ENCODE measurements around the gene KCNK3. TPM values are rescaled to one million over a fixed set of nuclear protein-coding genes. Genes with fewer than 3 reads are reported as not detected.
"Not testable (repeated sequence)": the region's sequence is repeated elsewhere in the genome, so short reads cannot be mapped to it uniquely, and the experiment has no call there.

KCNK3 gene
- polyA plus RNA-seq, 10 donors: 0.60 to 1.8 (median 1.2) TPM

DNA sequence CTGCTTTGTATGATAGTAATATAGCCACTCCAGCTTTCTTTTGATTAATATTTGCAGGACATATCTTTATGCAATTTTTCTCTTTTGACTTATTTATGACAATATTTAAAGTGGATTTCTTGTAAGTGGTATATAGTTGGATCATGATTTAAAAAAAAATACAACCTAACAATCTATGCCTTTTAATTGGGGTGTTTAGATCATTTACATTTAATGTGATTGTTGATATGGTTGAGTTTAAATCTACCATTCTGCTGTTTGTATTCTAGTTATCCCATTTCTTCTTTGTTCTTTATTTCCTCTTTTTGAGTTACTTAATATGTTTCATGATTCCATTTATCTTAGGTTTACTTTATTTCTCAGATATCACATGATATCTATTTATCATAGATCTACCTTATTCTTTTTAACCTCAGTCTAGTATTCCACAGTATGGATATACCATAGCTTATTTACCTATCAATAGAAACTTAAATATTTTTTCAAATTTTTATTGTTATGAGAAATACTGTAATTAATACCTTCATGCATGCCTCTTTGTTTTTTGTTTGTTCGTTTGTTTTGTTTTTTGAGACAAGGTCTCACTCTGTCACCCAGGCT, 32.1 kb upstream of the KCNK3 start:
- no peak for DNase-seq

DNA sequence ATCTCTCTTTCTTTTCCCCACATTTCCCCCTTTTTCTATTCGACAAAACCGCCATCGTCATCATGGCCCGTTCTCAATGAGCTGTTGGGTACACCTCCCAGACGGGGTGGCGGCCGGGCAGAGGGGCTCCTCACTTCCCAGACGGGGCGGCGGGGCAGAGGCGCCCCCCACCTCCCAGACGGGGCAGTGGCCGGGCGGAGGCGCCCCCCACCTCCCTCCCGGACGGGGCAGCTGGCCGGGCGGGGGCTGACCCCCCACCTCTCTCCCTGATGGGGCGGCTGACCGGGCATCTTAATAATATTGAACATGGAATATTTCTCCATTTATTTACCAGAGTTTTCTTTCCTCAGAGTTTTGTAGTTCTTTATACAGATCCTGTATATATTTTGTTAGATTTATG, 27.2 kb upstream of the KCNK3 start:
- not testable (repeated sequence) for DNase-seq

DNA sequence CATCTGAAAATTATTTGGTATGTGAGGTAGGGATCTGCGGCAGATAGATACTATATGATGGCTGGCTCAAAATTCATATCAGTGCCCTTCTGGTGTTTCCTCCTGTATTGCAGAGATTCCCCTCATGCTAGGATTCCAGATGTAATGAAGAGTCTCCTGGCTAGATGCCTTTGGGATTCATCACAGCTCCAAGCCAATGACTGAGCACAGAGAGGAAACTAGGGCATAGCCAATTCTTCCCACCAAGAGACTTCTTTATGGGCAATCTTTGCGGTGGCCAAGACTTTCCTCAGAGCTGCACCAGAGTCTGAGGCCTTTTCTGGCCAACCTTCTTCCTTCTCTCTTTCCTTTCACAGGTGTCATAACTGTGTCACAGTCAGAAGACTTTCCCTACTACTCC, 25.9 kb upstream of the KCNK3 start:
- DNase-seq: no peak

DNA sequence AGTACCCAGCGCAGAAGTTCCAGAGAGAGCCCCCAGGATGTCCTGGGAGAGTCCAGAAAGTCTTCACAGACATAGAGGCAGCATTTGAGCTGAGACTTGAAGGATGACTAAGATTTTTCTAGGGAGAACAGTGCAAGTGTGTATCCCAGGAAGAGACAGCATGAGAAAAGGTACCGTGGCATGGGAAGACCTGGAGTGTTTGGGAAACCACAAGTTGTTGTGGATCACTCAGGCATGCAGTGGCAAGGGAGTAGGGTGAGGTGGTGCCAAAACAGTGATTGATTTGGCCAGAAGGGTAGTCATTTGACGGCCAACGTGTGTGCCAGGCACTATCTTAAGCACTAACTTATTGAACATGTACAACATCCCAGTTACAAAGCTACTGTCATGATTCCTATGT, 24.5 kb upstream of the KCNK3 start:
- no peak for DNase-seq

DNA sequence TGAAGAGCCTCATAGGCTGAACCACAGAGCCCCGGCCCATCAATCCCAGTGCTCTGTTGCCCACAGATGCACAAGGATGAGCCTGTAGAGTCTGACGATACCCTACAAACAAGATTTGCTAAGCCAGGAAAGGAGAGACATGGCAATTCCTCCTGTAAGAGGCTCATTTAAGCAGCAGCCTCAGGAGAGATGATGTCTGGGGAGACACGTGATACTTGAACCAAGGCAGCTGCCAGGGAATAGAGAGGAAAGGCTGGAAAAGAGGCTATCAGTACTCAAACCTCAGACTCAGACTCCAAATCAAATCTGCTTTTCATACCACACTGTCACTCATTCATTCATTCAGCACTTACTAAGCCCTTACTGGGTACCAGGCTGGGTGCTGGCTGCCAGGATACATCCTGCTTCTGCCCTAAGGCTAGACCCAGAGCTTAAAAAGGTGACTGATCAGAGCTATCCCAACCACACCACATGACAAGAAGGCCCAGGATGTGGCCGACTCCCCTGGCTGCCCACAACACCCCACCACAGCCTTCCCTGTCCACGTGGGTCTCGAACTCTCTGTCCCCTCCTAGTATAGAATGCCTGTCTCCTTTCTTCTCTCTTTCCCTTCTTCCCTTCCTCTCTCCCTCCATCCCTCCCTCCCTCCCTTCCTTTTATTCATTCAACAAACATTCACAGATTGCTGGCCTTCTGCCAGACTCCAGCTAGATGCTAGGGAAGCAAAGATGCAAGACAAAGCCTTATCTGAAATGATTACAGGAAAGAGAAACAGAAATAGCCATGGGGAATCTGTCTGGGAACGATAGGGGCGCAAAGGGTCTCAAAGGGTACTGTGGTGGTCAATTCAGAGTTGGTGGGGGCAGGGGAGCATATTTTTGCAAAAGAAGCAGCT, 23.4 kb upstream of the KCNK3 start:
- no peak for DNase-seq

DNA sequence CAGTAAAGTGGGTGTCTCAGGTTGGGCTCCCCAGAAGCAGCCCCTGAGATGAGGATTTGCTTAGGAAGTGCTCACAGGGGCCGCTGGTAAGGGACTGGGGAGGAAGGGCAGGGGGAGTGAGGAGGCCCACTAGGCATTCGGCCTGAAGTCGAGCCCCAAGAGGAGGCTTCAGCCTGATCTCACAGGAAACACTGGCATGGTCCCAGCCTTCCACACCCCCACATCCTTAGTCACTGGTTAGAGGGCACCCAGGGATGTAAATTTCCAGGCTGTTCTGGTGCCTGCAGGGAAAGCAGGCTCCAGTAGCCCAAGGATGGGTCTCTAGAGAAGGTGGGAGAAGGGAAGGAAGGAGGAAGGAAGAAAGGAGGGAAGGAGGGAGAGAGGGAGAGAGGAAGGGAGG, 22.4 kb upstream of the KCNK3 start:
- peak in 1 of 3 donors; percentile 12 for DNase-seq

DNA sequence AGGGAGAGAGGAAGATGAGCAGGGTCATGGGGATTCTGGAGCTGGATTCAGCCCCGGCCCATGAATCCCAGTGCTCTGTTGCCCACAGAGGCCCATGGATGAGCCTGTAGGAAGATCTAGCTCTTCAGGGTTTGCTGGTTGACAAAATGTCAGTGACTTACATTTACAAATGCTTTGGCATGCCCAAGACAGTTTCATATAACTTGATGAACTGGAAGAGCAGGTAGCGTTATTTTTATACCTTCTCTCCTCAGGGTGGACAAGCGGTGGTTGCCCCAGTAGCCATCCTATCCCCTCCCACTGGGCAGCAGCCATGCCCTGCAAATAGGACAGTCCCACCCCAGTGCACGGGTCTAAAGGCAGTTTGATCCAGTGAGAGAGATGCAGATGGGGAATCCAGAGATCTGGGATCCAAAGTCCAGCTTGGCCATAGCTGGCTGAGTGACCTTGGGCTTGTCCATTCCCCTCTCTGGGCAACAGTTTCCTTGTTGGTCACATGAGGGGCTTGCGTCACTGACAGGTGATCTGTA, 21.5 kb upstream of the KCNK3 start:
- no peak for DNase-seq

DNA sequence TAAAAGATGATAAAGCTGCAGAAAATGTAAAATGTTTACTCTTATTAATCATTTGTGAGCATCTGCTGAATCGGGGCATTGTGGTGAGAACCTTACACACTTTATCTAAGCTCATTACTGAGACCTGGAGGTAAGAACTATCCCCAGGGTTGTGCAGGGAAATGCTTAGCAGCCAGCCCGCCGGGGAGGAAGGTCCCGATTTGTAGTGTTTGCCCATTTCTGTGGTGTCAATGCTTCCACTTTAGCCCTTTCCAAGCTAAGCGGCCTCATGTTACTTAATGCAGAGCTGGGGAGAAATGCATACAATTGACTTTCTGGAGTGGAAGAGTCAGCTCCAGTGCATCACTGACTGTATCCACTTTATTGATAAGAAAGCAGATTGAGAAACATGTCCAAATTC, 20.8 kb upstream of the KCNK3 start:
- DNase-seq: no peak

DNA sequence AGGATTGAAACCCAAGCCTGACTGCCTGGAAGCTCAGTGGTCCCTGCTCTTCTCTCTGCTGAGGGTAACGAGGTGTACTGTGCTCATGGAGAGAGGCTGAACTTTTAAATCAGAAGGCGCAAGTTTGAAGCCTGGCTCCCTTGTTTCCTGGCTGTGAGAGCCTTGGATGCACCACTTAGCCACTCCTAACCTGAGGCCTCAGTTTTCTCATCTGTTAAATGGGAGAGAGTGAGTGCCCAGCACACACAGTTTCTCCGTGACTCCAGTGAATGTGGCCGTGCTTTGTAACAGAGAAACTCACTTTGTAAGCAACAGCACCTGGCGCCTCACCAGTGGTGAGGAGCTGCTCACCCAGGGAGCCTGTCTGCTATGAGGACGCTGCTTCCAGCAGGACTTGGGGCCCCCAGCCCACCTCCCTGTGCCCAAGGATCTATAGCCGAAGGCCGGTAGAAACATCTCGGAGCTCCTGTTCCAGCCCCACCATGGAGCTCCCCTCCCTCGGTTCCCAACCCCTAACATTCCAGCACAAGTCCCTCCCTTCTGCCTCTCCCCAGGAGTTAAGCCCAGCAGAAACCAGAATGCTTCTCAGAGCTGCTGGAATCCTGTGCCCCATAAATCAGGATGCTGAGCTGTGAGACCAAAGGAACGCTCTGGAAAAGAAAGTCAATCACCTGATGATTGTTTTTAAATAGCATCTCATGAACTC, 20.3 kb upstream of the KCNK3 start:
- DNase-seq: no peak

DNA sequence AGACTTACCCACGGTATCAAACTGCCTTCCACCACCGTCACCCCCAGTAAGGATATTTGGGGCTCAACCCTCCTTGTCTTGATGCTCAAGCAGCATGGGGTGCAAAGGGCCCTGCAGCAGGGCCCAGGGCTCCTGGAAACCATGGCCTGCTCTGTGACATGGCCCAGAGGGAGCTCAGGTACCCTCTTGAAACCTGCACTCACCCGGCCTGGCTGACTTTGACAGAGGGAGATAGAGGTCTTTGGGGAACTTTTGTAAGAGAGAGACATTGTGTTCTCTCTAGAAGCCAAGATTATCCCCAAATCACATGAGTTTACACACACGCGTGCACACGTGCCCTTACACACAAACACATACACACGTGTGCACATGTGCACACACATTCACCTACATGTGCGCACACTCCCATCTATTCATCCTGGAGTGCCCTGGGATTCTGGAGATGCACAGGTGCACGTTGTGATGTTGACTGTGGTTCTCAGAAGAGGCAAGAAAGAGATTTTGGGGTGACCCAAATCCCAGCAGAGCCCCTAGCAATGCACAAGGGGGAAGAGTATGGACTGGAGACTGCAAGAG, 19.6 kb upstream of the KCNK3 start:
- no peak for DNase-seq

DNA sequence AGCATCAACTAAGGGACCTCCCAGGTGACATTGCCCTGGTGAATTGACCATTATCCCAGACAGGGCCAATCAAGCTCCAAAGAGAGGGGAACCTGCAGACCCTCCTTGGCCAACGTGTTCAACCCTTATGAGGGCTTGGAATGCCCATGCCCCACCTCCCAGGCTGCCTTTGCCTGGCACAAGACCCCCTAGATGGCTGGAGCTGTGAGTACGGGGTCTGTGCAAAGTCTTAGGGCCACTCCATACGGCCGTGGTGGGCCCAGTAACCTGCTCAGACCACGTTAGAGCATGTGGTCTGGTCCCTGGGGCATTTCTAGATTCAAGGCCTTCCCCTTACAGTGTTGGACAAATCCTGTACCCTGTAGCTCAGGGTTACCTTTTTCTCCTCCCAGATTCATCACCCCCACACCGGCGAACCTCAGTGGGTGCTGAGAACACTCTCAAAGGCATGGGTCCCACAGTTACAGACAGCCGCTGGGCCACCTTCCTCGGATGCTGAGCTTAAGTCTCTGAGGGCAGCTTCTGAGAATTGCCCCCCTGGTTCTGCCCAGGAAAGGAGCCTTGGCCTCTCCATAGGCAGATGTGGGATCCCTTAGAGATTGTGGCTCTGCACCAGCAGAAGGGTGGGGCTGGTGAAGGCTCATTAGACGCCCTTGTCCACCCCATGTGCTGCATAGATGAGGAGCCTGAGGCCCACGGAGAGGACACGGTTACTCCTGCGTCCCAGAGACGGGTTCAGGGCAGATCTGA, 18.3 kb upstream of the KCNK3 start:
- DNase-seq: no peak

DNA sequence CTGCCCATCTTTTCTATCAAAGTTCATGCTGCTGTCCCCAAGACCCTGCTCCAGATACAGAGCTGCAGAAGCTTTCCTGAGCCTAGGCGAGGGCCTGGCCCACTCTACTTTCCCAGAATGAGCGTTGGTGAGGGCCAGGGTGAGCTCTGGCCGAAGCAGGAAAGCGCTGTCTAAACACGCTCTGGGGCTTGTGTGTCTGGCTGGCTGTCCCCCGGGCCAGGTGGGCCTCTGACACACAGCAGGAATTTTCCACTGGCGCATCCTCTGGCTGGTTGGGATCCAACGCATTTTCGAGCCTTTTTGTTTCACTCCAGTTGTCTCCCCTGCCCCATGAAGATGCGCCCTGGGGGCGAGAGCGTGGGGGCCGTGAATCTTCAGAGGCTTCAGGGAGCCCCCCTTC, 17.8 kb upstream of the KCNK3 start:
- peak in 1 of 3 donors; percentile 4 for DNase-seq

DNA sequence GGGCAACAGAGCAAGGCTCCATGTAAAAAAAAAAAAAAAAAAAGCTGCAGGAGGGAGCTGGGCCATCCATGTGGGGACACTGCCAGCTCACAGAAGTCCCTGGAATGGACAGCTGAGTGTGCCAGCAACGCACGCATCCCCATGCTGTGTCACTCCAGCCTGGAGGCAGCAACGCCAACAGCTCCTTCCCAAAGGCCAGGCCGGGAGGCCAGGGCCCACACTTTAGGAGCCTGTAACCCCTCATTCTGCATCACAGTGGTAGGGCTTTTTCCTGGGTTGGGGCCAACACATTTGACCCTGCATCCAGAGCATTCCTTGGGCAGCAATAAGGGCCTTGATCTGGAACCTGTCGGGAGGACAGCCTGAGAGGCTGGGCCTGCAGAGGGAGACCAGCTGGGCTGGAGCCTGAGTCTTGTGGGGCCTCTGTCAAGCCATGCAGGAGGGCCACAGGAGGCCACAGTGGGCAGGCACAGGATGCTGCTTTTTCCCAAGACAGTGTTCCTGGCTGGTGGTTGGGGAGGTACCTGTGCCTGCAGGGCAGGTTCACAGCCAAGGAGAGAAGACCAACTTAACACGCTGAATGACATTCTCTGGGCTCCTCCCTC, 16.8 kb upstream of the KCNK3 start:
- no peak for DNase-seq

DNA sequence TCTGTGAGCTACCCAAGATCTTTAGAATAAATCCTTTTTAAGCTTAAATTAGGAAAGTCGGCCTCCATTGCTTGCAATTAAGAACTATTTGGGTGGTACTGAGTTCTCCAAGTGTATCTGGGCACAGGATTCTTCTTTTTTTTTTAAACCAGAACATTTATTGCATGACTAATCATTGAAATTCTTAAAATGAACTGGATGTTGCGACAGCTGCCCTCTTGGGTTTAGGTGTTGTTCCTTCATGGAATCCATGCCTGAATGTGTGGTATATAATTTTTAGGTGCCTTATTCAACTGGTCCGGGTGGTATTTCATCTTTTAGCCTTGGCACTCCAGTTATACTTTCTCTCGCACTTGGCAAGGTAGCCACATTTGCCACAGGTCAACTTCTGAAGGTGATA, 14.5 kb upstream of the KCNK3 start:
- DNase-seq: no peak

DNA sequence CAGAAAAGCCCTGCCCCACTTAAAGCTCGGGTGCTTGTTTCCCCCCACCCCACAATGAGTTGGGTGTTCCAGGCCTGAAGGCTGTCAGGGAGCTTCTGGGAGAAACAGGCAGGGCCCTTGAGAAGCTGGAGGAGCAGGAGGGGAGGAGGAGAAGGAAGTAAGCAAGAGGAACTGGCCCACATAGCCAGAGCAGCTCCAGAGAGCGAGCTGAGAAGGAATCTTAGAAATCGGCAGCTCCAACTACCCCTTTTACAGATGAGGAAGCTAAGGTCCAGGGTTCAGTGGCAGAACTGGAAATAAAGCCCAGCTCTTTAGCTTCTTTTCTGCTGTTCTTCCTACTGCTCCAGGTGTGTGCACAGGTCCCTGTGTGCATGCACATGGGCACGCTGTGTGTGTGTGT, 12.7 kb upstream of the KCNK3 start:
- DNase-seq: no peak

DNA sequence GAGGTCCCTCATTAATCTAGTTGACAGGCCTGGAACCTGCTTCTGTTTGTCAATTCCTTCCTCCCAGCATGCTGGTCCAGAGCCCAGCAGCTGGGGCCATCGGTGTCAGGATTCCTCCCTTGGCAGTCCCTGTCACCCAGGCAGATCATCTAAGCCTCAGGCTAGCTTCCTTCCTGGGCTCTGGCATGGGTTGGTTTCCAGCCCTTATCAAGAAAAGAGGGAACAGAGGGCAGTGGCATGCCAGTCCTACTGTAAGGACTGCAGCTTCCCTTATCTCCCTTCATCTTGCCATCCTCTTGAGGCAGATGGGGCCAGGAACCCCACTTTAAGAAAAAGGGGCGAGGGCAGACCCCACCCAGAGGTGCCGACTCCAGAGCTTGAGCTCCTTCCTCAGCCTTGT, 10.9 kb upstream of the KCNK3 start:
- DNase-seq: no peak

DNA sequence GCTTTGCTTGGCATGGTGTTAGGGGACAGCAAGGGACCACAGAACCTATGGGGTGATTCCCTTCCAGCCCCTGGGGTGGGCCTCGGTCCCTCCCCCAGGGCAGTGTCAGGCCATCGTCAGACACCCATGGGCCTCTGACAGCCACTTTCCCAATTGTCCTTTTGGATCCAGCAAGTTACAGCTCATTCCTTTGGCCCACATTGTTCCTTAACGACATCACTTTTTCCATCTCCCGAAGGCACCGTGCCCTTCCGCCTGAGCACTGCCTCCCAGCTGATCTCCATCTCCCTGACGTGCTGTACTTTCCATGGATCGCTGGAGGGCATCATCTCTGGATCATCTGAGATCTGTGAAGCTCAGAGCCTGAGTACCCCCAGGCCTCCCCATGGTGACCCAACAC, 10.4 kb upstream of the KCNK3 start:
- no peak for DNase-seq

DNA sequence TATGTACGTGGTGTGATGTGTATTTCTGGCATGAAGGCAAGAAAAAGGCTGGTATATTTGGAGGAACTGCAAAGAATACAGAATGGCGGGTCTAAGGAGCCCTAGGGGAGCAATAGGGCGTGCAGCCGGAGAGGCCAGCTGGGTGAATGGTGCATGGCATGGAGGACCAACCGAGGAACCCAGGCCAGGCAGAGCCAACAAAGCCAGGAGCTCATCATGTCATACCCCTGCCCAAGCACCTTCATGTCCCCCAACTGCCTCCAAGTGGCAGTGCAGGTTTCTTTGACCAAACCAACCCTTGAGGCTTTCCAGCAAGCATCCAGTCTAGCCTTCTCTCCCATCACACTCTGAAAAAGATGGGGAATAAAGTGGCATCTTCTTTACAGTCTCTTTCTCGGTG, 8.9 kb upstream of the KCNK3 start:
- DNase-seq: no peak

DNA sequence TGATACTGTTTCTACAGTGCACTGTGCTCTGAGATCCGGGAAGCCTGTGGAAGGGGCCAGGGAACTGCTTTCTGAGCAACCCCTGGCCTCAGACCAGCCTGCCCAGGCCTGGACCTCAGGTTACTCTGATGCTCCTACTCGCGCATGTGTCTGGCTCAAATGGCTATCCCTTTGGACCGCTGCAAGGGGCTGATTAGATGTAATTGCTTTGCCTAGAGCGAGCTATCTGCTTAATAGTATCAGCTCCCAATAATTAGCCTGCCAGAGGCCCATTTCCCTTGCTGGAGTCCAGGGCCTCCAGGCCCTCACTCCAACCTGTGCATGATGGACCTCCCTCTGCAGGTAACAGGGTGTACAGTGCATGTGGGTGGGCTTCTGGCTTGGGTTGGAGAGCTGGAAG, 7.2 kb upstream of the KCNK3 start:
- DNase-seq: no peak

DNA sequence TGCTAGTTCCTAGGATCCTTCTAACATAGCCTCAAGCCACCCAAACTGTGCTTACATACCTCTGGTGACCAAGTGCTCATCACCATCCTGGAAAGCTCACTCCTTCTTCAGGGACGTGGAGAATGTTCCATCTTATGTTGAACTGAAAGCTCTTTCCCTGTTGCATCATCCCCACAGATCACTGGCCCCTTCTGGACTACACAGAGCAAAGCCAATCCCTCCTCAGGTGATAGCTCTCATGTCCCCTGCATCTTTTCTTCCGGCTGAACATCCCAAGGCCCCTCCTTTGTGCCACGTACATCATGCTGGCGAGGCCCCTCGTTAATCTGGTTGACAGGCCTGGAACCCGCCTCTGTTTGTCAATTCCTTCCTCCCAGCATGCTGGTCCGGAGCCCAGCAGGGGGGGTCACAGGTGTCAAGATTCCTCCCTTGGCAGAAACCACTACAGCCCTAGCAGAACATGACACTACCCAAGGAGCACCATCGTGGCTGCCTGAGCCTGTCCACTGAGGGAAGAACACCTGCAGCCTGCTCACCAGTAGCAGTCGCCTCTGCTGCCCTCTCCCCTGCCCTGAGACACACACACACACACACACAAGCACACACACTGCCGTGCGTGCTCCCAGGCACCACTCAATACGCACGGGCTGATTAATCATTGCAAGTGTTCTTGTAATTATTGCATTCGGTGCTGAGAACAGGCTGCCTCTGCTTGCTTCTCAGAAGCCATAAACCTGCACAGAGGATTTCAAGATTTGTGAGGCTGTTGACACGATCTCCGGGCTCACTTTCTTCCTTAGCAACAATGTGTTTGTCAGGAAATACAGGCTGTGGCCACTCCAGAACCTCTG, 6.3 kb upstream of the KCNK3 start:
- DNase-seq: peak in 1 of 3 donors; percentile 49

All from muscle of back (tissue), 11 donors.